ENCODE results near the gene MEGF11. TPM values are rescaled to one million over a fixed set of nuclear protein-coding genes. Genes with fewer than 3 reads are reported as not detected.
A peak's percentile ranks its signal among the peaks of the same experiment; 100 is the strongest.

MEGF11 gene
- total RNA-seq, 1 donor from 2014 or later: not detected

- no peaks in the 10 kb centered on the region for H3K9me3 Mint-ChIP-seq (ENCODE audit: low read depth)
- TF ChIP-seq CTCF (IDR thresholded peaks at IDR 0.05): no peak
- no peaks in the 10 kb centered on the region for H3K4me1 Mint-ChIP-seq (ENCODE audit: low read depth)
- H3K4me3 Mint-ChIP-seq (ENCODE audit: unreplicated experiment): no peak overlapping the region
- H3K27ac Mint-ChIP-seq (ENCODE audit: unreplicated experiment): no peak overlapping the region
- H3K36me3 Mint-ChIP-seq (ENCODE audit: low read depth): peaks cover 2% of the 10 kb centered on the region
- DNase-seq (ENCODE audit: low spot score): peak; percentile 3
- H3K27me3 Mint-ChIP-seq (ENCODE audit: low read depth): peaks cover 79% of the 10 kb centered on the region
Observed at GRCh38 chr15:66110864-66111263, 142.7 kb downstream of the MEGF11 start.

DNA sequence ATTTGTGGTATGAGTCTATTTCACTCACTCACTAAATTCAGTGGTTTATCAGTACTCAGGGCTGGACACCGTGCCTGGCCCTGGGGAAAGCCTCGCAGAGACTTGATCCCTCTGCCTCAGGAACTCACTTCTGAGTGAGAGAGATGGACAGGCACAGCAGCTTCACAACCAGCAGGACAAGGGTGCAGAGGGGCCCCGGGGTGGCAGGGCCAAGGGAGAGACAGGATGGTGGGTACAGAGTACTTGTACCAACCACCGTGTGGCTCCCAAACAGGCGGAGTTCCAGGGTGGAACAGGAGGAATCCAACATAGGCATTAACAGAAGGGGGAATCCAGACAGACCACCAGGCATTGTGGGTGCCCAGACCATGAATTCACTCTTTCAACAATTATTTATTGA is 143.7 kb downstream of the MEGF11 start:
- Mint-ChIP-seq H3K27me3 (ENCODE audit: low read depth) (peaks cover 74% of the 10 kb centered on the region), H3K9me3 (ENCODE audit: low read depth) (no peaks in the 10 kb centered on the region), H3K27ac (ENCODE audit: unreplicated experiment) (no peak overlapping the region), H3K4me3 (ENCODE audit: unreplicated experiment) (no peak overlapping the region), H3K4me1 (ENCODE audit: low read depth) (no peaks in the 10 kb centered on the region), H3K36me3 (ENCODE audit: low read depth) (peaks cover 2% of the 10 kb centered on the region)
- DNase-seq (ENCODE audit: low spot score): peak; percentile 67
- TF ChIP-seq CTCF (IDR thresholded peaks at IDR 0.05): no peak

DNA sequence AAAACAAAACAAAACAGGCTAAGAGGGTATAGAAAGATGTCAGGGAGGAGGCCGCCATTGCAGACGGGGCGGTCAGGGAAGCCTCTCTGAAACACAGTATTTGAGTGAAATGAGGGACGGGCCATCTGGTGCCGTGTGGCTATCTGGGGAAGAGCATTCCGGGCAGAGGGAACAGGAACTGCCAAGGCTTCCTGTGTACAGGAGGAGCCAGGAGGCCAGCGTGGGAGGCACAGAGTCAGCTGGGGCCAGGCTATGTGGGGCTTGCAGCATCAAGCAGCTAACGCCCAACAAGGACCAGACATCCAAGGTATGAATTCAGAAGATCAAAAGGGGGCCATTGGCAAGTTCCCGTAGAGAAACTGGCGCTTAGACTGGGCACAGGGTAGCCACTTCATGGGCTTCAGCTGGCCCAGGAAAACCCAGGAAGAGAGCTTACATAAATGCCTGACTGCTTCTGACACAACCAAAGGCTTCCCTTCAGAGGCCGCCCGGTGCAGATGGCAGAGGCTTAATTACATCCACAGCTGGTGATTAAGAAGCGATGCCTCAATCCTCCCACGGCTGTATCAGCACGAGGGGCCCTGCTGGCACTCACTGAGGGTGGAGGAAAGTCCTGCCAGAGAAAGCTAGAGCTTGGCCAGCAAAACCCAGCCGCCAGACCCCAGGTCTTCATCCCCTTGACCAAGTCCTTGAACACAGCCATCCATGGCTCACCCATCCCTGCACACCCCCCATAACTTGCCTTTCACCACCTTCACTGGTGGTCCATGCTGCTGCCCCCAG is 144.9 kb downstream of the MEGF11 start:
- TF ChIP-seq CTCF (IDR thresholded peaks at IDR 0.05): no peak
- Mint-ChIP-seq H3K27me3 (ENCODE audit: low read depth) (peaks cover 73% of the 10 kb centered on the region), H3K27ac (ENCODE audit: unreplicated experiment) (no peak overlapping the region)

GRCh38 chr15:66107070-66107469 is 146.5 kb downstream of the MEGF11 start:
- Mint-ChIP-seq H3K27me3 (ENCODE audit: low read depth) (peaks cover 77% of the 10 kb centered on the region), H3K27ac (ENCODE audit: unreplicated experiment) (no peak overlapping the region), H3K9me3 (ENCODE audit: low read depth) (no peaks in the 10 kb centered on the region), H3K4me1 (ENCODE audit: low read depth) (no peaks in the 10 kb centered on the region), H3K4me3 (ENCODE audit: unreplicated experiment) (no peak overlapping the region), H3K36me3 (ENCODE audit: low read depth) (peaks cover 4% of the 10 kb centered on the region)
- TF ChIP-seq CTCF (IDR thresholded peaks at IDR 0.05): no peak
- DNase-seq (ENCODE audit: low spot score): peak; percentile 56

More for the DNA sequence above, 144.9 kb downstream of the MEGF11 start:
- Mint-ChIP-seq H3K36me3 (ENCODE audit: low read depth) (peaks cover 2% of the 10 kb centered on the region), H3K4me1 (ENCODE audit: low read depth) (no peaks in the 10 kb centered on the region), H3K4me3 (ENCODE audit: unreplicated experiment) (no peak overlapping the region), H3K9me3 (ENCODE audit: low read depth) (no peaks in the 10 kb centered on the region)
- peak; percentile 54 for DNase-seq (ENCODE audit: low spot score)

GRCh38 chr15:66105286-66106265 is 148.0 kb downstream of the MEGF11 start:
- H3K9me3 Mint-ChIP-seq (ENCODE audit: low read depth): no peaks in the 10 kb centered on the region
- H3K27ac Mint-ChIP-seq (ENCODE audit: unreplicated experiment): no peak overlapping the region
- TF ChIP-seq CTCF (IDR thresholded peaks at IDR 0.05): no peak
- H3K4me3 Mint-ChIP-seq (ENCODE audit: unreplicated experiment): no peak overlapping the region
- DNase-seq (ENCODE audit: low spot score): peak; percentile 15
- peaks cover 78% of the 10 kb centered on the region for H3K27me3 Mint-ChIP-seq (ENCODE audit: low read depth)
- H3K36me3 Mint-ChIP-seq (ENCODE audit: low read depth): peaks cover 4% of the 10 kb centered on the region
- no peaks in the 10 kb centered on the region for H3K4me1 Mint-ChIP-seq (ENCODE audit: low read depth)
